Prostate gland (tissue), 2 donors: ENCODE data around the gene KCTD21.

ENCODE experiments used
- CTCF ChIP-seq, 4 experiments: fragments of 200-600 bp in 2 of 4; fragments of 450-650 bp in 2 of 4; sonication (generic) in 2 of 4; IDR thresholded peaks; 1 replicate in 3 of 4; 2 replicates in 1 of 4; pipeline ENCODE4 v1.5.1; 2016 to 2019; ENCODE audit warnings: antibody characterized with exemption in 4 of 4, mild to moderate bottlenecking in 2 of 4, moderate library complexity in 2 of 4
- POLR2A ChIP-seq: fragments of 450-650 bp; IDR thresholded peaks from one replicate; pipeline ENCODE4 v1.6.1; 2016; ENCODE audit warnings: antibody characterized with exemption, mild to moderate bottlenecking
- POLR2AphosphoS5 ChIP-seq: sonication (generic); formaldehyde crosslinking; IDR thresholded peaks from one replicate; pipeline ENCODE4 v1.6.1; 2017; ENCODE audit warnings: antibody characterized with exemption

GRCh38 chr11:78200553-78200952, 12.1 kb upstream of the KCTD21 start:
- TF ChIP-seq CTCF (IDR thresholded peaks at IDR 0.05) = no peak
- no peak for TF ChIP-seq POLR2AphosphoS5
- TF ChIP-seq POLR2A = no peak
